Measurements from ENCODE around the gene RPL37A.

- no peak for TF ChIP-seq CTCF (IDR thresholded peaks at IDR 0.05; ENCODE audit: insufficient read depth, low read length)
- TF ChIP-seq SPI1 (IDR thresholded peaks at IDR 0.05; ENCODE audit: borderline replicate concordance, low read depth): no peak
These were observed 29.0 kb upstream of the RPL37A start for GRCh38 chr2:216469661-216470060.
